ENCODE results near the gene ANKRD22.

ANKRD22 gene

GRCh38 chr10:88895250-88895649, 43.6 kb upstream of the ANKRD22 start:
- Histone ChIP-seq H3K9me3 (ENCODE audit: severe bottlenecking) (no peaks in the 10 kb centered on the region), H3K36me3 (no peaks in the 10 kb centered on the region), H3K27me3 (ENCODE audit: insufficient read depth, low read depth, severe bottlenecking) (no peaks in the 10 kb centered on the region), H3K27ac (no peak overlapping the region), H3K4me3 (ENCODE audit: low read depth, low read length) (no peak overlapping the region)
- no peak for DNase-seq
- TF ChIP-seq, protein P1, sequence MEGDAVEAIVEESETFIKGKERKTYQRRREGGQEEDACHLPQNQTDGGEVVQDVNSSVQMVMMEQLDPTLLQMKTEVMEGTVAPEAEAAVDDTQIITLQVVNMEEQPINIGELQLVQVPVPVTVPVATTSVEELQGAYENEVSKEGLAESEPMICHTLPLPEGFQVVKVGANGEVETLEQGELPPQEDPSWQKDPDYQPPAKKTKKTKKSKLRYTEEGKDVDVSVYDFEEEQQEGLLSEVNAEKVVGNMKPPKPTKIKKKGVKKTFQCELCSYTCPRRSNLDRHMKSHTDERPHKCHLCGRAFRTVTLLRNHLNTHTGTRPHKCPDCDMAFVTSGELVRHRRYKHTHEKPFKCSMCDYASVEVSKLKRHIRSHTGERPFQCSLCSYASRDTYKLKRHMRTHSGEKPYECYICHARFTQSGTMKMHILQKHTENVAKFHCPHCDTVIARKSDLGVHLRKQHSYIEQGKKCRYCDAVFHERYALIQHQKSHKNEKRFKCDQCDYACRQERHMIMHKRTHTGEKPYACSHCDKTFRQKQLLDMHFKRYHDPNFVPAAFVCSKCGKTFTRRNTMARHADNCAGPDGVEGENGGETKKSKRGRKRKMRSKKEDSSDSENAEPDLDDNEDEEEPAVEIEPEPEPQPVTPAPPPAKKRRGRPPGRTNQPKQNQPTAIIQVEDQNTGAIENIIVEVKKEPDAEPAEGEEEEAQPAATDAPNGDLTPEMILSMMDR (IDR thresholded peaks at IDR 0.05; ENCODE audit: low read depth, low read length), result no peak

DNA sequence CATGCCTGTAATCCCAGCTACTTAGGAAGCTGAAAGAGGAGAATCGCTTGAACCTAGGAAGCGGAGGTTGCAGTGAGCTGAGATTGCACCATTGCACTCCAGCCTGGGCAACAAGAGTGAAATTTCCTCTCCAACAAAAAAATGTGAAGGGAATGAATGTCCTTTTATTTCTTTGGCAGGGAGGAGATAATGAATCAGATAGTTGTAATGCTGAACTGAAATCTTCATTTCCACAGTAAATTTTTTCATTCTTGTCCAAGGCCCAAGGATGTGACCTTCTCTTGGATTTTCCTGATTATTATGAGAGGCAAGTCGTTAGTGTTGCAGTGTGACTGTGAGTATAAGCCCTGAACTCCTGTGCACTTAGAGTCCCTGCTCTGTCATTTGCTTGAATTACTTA, 42.0 kb upstream of the ANKRD22 start:
- TF ChIP-seq, protein P1 (IDR thresholded peaks at IDR 0.05; ENCODE audit: low read depth, low read length), result no peak
- Histone ChIP-seq H3K4me3 (ENCODE audit: low read depth, low read length) (no peak overlapping the region), H3K9me3 (ENCODE audit: severe bottlenecking) (no peaks in the 10 kb centered on the region), H3K36me3 (no peaks in the 10 kb centered on the region), H3K27me3 (ENCODE audit: insufficient read depth, low read depth, severe bottlenecking) (no peaks in the 10 kb centered on the region), H3K27ac (no peak overlapping the region)
- DNase-seq, result no peak

GRCh38 chr10:88892222-88892967, 40.8 kb upstream of the ANKRD22 start:
- Histone ChIP-seq H3K36me3 (no peaks in the 10 kb centered on the region), H3K27me3 (ENCODE audit: insufficient read depth, low read depth, severe bottlenecking) (no peaks in the 10 kb centered on the region), H3K4me3 (ENCODE audit: low read depth, low read length) (no peak overlapping the region), H3K9me3 (ENCODE audit: severe bottlenecking) (no peaks in the 10 kb centered on the region), H3K27ac (no peak overlapping the region)
- DNase-seq, result no peak
- TF ChIP-seq, protein P1 (IDR thresholded peaks at IDR 0.05; ENCODE audit: low read depth, low read length), result no peak

DNA sequence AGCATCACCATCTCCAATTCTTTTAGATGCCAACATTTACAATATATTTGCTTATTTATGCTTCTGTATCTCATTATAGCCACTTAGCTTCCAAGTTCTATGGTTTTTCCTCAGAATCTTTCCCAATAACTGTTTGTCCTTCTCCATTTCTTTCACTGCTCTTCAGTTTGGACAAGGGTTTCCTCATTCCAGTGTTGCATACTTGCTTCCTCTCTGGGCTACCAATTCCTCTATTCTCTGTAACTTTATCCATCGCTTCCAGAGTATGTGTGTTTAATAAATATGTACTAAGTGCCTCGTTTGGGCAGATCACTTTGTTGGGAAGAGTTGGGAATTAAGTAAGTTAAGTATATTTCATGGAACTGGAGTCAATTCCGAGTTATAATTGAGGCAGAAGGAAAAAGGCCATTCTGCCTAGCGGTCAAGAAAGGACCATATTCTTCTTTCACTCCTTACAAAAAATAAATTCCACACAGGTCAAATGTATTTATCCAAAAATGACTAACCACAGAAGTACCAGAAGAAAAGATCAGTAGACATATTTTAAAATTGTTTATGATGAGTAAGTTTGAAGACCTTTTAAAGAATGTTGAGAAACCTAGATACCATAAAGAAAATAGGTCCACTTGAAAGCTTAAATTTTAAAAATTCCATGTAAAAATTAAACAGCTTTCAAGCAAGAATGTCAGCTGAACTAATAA, 39.2 kb upstream of the ANKRD22 start:
- no peaks in the 10 kb centered on the region for H3K9me3 ChIP-seq (ENCODE audit: severe bottlenecking)
- TF ChIP-seq, protein P1 (IDR thresholded peaks at IDR 0.05; ENCODE audit: low read depth, low read length), result no peak
- H3K27ac ChIP-seq, result no peak overlapping the region
- DNase-seq, result no peak
- H3K4me3 ChIP-seq (ENCODE audit: low read depth, low read length), result no peak overlapping the region
- H3K27me3 ChIP-seq (ENCODE audit: insufficient read depth, low read depth, severe bottlenecking), result no peaks in the 10 kb centered on the region
- no peaks in the 10 kb centered on the region for H3K36me3 ChIP-seq

DNA sequence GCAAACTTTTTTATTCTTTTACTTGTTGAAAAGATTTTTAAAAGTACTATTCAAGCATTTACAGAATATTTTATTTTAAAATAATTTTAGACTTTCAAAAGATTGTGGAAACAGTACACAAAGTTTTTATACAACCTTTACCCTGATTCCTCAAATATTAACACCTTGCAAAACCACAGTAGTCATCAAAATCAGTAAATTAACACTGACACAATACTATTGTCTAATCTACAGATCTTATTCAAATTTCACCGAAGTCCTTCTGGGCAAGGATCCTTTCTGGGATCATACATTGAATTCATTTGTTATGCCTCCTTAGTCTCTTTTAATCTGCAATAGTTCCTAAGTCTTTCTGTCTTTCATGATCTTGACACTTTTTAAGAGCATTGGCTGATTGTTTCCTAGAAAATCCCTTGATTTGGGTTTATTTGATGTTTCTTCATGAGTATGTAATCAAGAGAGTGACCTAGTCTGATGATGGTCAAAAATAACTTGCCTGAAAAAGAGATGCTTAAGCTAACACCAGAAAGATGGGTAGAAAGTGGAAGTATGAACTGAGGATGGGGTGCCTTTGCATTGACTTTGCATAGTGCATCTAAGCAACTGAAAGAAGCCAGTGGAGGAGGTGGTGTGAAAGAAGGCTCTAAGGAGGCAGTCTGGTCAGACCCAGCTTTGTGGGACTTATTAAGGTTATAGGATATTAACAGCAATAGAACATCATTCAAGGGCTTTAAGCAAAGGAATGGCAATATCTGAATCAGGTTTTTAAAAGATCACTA, 38.1 kb upstream of the ANKRD22 start:
- TF ChIP-seq, protein P1 (IDR thresholded peaks at IDR 0.05; ENCODE audit: low read depth, low read length), result no peak
- no peak overlapping the region for H3K4me3 ChIP-seq (ENCODE audit: low read depth, low read length)
- no peaks in the 10 kb centered on the region for H3K9me3 ChIP-seq (ENCODE audit: severe bottlenecking)
- H3K27me3 ChIP-seq (ENCODE audit: insufficient read depth, low read depth, severe bottlenecking), result no peaks in the 10 kb centered on the region
- no peak for DNase-seq
- no peaks in the 10 kb centered on the region for H3K36me3 ChIP-seq
- no peak overlapping the region for H3K27ac ChIP-seq
